HG02642 (cell line): ENCODE data around the gene SLC2A10.

ENCODE experiments used
- ATAC-seq: cut with Tn5 transposase; IDR thresholded peaks from one replicate; pipeline ENCODE4 v1.9.1; 2021; ENCODE audit warnings: mild to moderate bottlenecking; ENCODE audit not compliant: unreplicated experiment, poor library complexity

The SLC2A10 gene

DNA sequence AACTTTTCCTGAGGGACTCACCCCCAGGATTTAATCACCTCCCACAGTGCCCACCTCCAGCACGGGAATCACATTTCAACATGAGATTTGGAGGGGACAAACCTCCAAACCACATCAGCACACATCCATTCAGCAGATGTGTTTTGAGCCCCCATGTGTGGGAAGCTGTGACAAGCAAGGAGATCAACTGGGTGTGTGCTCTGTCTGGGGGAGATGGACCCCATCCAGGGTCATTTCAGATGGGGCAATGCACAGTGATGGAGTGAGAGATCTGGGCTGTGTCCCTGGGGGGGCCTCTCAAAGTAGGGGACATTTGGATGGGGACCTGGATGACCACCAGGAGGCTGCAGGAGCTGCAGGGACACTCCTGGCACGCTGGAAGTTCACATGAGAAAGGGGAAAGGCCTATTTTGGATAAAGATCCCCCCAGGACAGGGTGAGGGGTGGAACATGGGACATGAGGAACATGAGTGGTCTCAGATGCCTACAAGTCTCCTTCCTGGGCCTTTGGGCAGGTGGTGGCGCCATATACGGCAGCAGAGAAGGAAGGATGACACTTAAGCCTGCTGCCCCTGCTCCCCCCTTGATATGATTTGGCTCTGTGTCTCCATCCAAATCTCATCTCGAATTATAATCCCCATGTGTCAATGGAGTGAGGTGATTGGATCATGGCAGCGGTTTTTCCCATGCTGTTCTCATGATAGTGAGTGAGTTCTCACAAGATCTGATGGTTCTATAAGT lies 49.6 kb downstream of the SLC2A10 start:
- ATAC-seq = no peak

DNA sequence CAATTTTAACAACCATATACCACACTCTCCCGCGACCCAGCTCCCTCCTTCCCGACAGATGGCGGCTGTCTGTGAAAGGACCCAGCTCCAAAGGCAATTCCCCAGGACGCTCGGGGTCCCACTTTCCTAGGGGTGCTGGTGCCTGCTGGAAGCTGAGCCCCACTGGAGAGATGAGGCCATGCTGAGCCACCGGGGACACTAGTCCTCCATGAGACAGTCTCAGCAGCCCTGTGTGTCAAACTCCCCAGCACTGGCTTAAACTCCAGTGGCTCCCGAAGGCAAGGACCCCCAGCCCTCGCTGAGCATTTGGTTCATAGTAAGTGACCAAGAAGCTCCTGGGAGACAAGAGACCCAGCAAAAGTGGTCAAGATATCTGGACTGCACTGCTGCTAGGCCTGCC lies 52.1 kb downstream of the SLC2A10 start:
- ATAC-seq = no peak

DNA sequence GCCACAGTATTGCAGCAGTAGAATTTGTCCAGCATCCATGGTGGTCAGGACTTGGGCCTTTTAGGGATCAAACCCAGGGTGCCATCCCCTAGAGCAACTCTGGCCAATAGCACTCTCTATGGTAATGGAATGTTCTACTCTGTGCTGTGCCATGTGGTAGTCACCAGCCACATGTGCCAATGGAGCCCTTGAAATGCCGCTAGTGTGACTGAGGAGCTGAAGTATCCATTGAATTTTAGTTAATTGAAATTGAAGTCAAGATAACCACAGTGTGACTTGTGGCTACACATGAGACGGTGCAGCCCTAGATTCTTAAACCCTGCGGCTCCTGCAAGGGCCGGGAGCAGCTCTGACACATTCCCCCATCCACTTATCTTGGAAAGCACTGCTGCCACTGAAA lies 54.6 kb downstream of the SLC2A10 start:
- no peak for ATAC-seq

DNA sequence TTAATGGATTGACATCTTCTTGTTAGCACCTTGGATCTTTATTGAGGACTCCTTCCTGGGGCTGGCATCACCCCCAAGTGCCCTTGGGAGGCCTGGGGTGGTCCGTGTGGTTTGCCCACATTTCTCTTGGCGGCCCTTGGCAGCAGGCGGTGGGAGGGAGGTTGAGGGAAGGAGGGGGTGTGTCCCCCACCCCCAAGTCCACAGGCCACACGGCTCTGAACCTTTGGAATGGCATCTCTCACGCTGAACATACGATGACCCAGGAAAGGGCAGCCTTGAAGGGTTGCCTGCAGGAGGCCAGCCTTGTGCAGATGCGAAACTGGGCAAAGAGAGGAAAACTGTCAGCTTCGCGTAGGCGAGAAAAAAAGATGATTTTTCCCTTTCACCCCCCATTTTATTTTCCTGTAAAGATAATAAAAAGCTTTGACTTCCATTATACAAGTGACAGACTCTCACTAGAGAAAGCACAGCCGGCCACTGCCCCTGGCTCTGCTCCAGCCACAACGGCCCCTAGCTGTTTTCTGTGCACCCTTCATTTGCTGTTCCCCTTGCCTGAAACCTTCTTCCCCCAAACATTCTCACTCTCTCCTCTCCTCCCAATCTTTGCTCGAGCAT lies 56.2 kb downstream of the SLC2A10 start:
- no peak for ATAC-seq

DNA sequence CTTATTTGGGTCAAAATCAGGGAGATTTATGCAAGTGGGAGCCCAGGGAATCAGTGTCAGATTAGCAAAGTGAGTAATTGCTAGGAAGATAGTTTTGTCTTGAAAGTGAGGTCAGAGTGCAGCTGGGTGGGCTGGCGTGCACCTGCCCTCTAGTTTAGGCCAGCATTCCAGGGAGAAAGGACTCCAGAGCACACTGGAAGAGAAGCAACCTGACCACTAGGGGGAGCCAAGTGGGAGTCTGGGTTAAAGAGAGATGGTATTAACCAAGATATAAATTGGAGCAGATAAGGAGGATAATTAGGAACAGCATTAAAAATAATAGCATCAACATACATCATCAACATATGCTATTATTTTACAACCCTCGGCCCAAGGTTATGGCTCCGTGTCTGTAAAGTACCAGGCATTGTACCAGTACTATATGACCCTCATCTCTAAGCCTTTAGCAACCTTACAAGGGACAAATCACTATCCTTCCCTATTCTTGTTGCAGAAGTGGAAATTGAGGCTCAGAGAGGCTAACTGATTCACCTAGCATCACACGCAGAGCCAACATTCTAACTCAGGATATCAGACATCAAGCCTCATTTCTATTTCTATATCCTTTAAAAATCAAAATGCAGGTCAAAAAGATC lies 57.8 kb downstream of the SLC2A10 start:
- ATAC-seq = no peak

DNA sequence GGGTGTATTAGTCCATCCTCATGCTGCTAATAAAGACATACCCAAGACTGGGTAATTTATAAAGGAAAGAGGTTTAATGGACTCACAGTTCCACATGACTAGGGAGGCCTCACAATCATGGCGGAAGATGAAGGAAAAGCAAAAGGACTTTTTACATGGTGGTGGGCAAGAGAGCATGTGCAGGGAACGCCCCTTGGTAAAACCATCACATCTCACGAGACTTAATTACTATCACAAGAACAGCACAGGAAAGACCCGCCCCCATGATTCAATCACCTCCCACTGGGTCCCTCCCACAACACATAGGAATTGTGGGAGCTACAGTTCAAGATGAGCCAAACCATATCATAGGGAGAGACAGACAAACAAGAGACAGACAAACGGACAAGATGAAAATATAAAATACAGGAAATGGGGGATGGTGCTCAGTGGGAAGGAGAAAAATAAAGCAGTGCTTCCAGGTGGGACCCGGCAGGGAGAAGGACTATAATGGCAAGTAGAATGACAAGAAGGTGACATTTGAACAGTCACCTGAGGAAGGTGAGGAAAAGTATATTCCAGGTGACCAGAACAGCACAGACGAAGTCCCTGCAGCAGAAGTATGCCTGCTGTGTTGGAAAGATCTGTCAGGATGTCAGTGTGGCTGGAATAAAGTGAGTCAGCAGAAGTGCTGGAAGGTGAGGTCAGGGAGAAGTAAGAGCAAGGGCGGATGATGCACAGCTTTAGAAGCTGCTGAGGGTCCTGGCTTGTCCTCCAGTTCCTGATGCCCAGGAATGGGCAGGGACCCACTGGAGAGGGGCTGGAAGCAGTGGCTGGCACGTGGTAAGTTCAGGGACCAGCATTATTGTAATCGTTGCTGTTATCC lies 61.1 kb downstream of the SLC2A10 start:
- ATAC-seq = no peak

DNA sequence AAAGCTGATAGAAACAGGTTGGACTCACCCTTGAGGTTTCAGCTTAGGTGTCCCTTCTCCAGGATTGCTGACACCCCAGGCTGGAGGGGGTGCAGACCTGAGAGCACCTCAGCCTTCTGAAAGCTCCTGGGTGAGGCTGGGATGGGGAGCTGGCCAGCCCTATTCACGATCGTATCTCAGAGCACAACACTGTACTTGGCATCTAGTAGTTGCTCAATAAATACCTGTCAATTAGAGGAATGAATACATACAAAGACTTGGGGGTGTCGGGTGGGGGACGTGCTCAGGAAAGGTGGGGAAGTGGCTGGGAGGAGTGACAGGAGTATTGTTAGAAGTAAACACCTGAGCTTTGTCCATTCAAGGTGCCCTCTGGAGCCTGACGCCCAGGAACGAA lies 61.7 kb downstream of the SLC2A10 start:
- ATAC-seq = no peak

DNA sequence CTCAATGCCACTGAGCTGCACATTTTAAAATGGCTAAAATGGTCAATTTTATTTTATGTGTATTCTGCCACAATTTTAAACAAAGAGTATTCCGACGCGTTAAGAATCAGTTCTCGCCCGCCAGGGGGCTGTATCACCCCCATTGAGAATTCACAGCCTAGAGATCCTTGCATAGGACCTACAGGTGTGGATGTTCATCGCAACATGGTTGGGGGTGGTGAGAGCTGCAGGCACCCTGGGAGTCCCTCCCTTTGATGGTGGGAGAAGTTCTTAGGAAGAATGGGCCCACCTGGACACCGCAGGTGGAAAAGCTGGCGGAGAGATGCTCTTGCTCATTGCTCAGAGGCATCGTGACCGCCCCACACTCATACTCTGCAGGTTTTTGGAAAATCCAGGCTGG lies 63.5 kb downstream of the SLC2A10 start:
- no peak for ATAC-seq

DNA sequence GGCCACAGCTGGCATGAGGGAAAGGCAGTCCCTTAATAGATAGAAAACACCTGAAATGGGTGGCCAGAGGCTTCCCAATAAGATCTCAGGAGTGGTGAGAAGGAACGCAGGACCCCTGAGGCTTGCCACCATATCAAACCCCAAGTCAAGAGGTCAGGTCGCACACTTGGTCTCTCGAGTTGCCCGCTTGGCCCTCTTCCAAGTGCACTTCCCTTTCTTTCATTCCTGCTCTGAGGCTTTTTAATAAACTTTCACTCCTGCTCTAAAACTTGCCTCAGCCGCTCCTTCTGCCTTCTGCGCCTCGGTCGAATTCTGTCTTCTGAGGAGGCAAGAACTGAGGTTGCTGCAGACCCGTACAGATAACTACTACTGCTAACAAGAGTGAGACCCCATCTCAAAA lies 64.2 kb downstream of the SLC2A10 start:
- no peak for ATAC-seq

DNA sequence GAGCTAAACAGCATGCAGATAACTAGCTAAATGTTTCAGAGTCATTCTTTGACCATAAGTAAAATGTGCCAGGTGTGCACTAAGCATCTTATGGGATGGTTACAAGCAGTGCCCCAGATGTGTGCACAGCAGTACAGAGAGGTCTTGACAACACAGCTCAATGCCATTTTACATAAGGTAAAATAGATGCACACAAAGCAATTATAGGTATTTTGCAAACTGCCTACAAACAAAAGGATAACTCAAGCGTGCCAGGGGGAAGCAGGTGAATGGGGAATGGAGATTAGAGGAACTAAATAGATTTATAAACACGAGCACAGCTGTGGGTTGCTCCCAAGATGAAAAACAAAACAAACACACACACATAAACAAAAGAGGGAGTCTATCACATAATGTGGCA lies 64.8 kb downstream of the SLC2A10 start:
- ATAC-seq = no peak

DNA sequence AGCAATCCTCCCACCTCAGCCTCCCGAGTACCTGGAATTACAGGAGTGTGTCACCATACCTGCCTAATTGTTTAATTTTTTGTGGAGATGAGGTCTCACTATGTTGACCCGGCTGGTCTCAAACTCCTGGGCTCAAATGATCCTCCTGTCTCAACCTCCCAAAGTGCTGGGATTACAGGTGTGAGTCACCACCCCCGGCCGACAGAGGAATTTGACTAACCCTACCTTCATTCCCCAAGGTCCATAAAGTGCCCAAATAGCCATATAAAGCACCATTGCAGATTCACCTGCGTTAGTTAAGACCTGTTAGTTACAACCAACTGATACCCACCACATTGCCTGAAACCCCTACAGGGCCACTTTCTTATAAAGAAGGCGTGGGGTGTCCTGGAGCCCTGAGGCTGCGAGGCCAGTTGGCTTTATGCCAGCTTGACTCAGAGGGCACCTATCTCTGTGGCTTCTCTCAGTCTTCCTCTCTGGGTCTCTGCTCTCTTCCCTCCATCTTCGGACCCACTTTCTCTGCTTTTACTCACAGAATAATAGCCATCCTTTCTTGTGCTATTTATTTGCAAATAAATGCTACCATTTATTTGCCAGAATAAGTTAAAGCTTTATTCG lies 65.6 kb downstream of the SLC2A10 start:
- ATAC-seq = no peak

DNA sequence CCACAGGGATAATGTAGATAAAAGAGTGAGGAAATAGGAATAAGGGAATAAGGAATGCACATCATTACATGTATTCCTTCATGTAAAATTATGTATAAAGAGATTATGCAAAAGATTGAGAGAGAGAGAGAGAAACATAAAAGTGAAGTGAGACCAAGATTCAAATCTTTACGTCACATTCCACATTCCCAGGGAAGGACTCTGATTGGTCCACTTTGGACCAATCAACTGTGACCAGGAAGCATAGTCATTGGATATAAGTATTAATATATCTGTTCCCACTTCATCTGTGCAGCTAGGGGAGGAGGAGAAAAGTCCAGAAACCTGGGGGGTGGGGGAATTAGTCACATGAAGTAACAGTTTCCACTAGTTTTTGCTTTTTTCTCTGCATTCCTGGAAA lies 66.4 kb downstream of the SLC2A10 start:
- ATAC-seq = no peak

DNA sequence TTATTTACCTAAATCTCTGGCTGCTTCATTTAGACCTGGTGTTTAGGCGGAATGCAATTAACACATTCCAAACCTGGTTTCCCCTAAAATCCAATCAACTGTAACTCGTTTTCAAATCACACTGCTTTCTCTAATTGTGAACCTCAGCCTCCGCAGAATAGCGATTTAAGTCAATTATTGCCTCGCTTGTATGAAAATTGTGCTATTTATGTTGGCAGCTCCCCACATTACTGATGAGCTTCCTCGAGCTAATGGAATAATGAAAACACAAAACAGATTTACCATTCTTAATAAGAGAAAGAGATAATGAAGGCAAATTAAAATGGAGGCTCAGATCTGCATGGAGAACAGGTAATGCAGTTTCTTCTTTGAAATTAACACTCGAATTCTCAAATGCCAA lies 67.9 kb downstream of the SLC2A10 start:
- ATAC-seq = no peak

DNA sequence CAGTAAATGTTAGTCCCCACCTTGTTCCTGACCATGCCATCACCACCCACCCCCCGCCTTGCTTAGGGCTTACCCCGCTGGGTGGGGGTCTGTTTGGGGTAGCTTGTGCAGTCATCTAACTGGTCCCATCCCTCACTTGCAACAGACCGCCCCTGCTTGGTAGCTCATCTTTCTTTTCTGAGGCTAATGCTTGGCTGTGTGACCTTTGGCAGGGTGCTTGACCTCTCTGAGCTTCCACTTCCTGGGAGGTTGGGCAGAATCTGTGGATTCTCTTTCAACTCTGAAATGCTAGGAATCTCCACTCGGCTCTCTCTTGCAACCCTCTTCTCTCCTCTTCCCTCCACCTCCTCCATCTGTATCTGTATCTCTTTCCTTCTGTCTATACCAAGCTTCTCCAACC lies 70.4 kb downstream of the SLC2A10 start:
- ATAC-seq = no peak

DNA sequence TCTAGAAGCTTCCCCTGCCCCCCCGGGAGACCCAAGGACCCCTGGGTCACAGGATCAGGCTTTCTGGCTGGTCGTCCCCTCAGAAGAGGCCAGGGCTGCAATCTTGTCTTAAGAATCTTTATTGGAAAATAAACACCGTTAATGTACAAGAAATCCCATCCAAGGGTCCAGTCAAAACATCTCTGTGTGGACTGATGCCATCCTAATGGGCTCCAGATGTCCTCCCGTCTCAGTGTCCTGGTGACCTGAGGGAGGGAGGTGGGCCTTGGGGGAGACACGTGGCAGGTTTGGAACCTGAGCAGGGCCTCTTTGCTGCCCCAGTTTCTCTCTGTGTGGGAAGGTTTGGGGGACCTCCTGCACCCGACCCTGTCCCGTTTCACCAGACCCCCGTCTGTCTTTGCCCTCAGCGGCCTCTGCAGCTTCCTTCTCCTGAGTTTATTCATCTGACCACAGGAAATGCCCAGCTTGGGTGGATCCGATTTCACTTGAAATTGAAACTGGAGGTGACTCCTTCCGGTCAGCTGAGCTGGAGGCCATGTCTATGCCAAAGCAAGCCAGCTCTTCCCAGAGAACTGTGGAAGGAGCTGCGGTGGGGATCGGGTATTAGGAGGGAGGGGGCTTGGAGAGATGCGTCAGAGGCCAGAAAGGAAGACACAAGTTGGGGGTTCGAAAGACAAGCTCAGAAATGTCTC lies 75.1 kb downstream of the SLC2A10 start:
- no peak for ATAC-seq
